ENCODE data around the gene DCXR. TPM values are rescaled to one million over a fixed set of nuclear protein-coding genes. Genes with fewer than 3 reads are reported as not detected.

DCXR gene
- total RNA-seq, 1 experiment from 2014 or later: 135 TPM

- ATAC-seq (no peak), DNase-seq (no peak)
- peak overlapping the region; percentile 93 for H3K4me2 ChIP-seq (ENCODE audit: low read length)
- intact Hi-C loops (cut with micrococcal nuclease): loop anchor here (5.0 kb wide), 1 partner anchor 62 kb away; the partner anchor contains the start of gene FASN
- no peaks in the 10 kb centered on the region for H3K9me3 ChIP-seq (ENCODE audit: low read length)
- H3K36me3 ChIP-seq (ENCODE audit: low read depth, low read length): no peaks in the 10 kb centered on the region
- H3K9ac ChIP-seq (ENCODE audit: low read length): no peak overlapping the region
- ChIA-PET POLR2A (ENCODE audit: unreplicated experiment) (no interaction called here), CTCF (no interaction called here)
- H2AFZ ChIP-seq (ENCODE audit: low read length): no peak overlapping the region
- H3K27ac ChIP-seq (ENCODE audit: low read length): no peak overlapping the region
- peaks cover 8% of the 10 kb centered on the region; the same call in 1 of the 2 replicates for H4K20me1 ChIP-seq (ENCODE audit: low read length)
- peaks cover 17% of the 10 kb centered on the region for H3K79me2 ChIP-seq (ENCODE audit: low read length)
- no TSS peak for BruUV-seq (replicated peaks)
- no peaks in the 10 kb centered on the region for H3F3A ChIP-seq (ENCODE audit: low read length, unreplicated experiment)
- peaks cover 25% of the 10 kb centered on the region for H3K4me1 ChIP-seq (ENCODE audit: insufficient read depth, low read length)
- no peaks in the 10 kb centered on the region for H3K9me2 ChIP-seq (replicated peaks; ENCODE audit: low read length)
- no peaks in the 10 kb centered on the region for H3K27me3 ChIP-seq (ENCODE audit: low read length)
- no peak for TF ChIP-seq EZH2 (IDR thresholded peaks at IDR 0.05; ENCODE audit: low read length, unreplicated experiment)
- TF ChIP-seq EZH2phosphoT487 (IDR thresholded peaks at IDR 0.05; ENCODE audit: borderline replicate concordance, low read length): no peak
- TF ChIP-seq CTCF (conservative IDR thresholded peaks at IDR 0.05; ENCODE audit: low read depth, low read length): no peak
- peak overlapping the region; percentile 28; the same call in 1 of the 2 replicates for H3K4me3 ChIP-seq (ENCODE audit: low read length)
Observed at GRCh38 chr17:82035488-82035887, 2.0 kb downstream of the DCXR start.

GRCh38 chr17:82034371-82035011 lies 3.0 kb downstream of the DCXR start:
- Histone ChIP-seq H3K4me1 (ENCODE audit: insufficient read depth, low read length) (peaks cover 29% of the 10 kb centered on the region), H3K4me2 (ENCODE audit: low read length) (no peak overlapping the region), H3K9me2 (replicated peaks; ENCODE audit: low read length) (no peaks in the 10 kb centered on the region), H3K4me3 (ENCODE audit: low read length) (no peak overlapping the region), H3K9ac (ENCODE audit: low read length) (no peak overlapping the region), H3K79me2 (ENCODE audit: low read length) (peaks cover 17% of the 10 kb centered on the region), H2AFZ (ENCODE audit: low read length) (no peak overlapping the region), H4K20me1 (ENCODE audit: low read length) (peaks cover 8% of the 10 kb centered on the region; the same call in 1 of the 2 replicates), H3K36me3 (ENCODE audit: low read depth, low read length) (no peaks in the 10 kb centered on the region), H3K27me3 (ENCODE audit: low read length) (no peaks in the 10 kb centered on the region), H3F3A (ENCODE audit: low read length, unreplicated experiment) (no peaks in the 10 kb centered on the region), H3K27ac (ENCODE audit: low read length) (no peak overlapping the region), H3K9me3 (ENCODE audit: low read length) (no peaks in the 10 kb centered on the region)
- CTCF ChIA-PET: no interaction called here
- TF ChIP-seq EZH2phosphoT487 (IDR thresholded peaks at IDR 0.05; ENCODE audit: borderline replicate concordance, low read length) (no peak), CTCF (conservative IDR thresholded peaks at IDR 0.05; ENCODE audit: low read depth, low read length) (no peak), EZH2 (IDR thresholded peaks at IDR 0.05; ENCODE audit: low read length, unreplicated experiment) (no peak)
- POLR2A ChIA-PET (ENCODE audit: unreplicated experiment): no interaction called here
- no TSS peak for BruUV-seq (replicated peaks)
- DNase-seq (no peak), ATAC-seq (no peak)
- intact Hi-C loops (cut with micrococcal nuclease): loop anchor here (5.0 kb wide), 1 partner anchor 63 kb away; the partner anchor contains the start of gene FASN

GRCh38 chr17:82033359-82034085 lies 4.0 kb downstream of the DCXR start:
- no peak for DNase-seq
- H3K9ac ChIP-seq (ENCODE audit: low read length): no peak overlapping the region
- H3F3A ChIP-seq (ENCODE audit: low read length, unreplicated experiment): no peaks in the 10 kb centered on the region
- peaks cover 29% of the 10 kb centered on the region for H3K4me1 ChIP-seq (ENCODE audit: insufficient read depth, low read length)
- CTCF ChIA-PET: no interaction called here
- TF ChIP-seq CTCF (conservative IDR thresholded peaks at IDR 0.05; ENCODE audit: low read depth, low read length): no peak
- TF ChIP-seq EZH2 (IDR thresholded peaks at IDR 0.05; ENCODE audit: low read length, unreplicated experiment): no peak
- no peak for TF ChIP-seq EZH2phosphoT487 (IDR thresholded peaks at IDR 0.05; ENCODE audit: borderline replicate concordance, low read length)
- no peak overlapping the region for H2AFZ ChIP-seq (ENCODE audit: low read length)
- H3K79me2 ChIP-seq (ENCODE audit: low read length): peaks cover 17% of the 10 kb centered on the region
- POLR2A ChIA-PET (ENCODE audit: unreplicated experiment): no interaction called here
- no peaks in the 10 kb centered on the region for H3K9me3 ChIP-seq (ENCODE audit: low read length)
- no peak overlapping the region for H3K27ac ChIP-seq (ENCODE audit: low read length)
- no peaks in the 10 kb centered on the region for H3K27me3 ChIP-seq (ENCODE audit: low read length)
- no peak for ATAC-seq
- H3K4me3 ChIP-seq (ENCODE audit: low read length): no peak overlapping the region
- H3K36me3 ChIP-seq (ENCODE audit: low read depth, low read length): no peaks in the 10 kb centered on the region
- intact Hi-C loops (cut with micrococcal nuclease): no loop called here
- no TSS peak for BruUV-seq (replicated peaks)
- no peak overlapping the region for H3K4me2 ChIP-seq (ENCODE audit: low read length)
- peaks cover 8% of the 10 kb centered on the region; the same call in 1 of the 2 replicates for H4K20me1 ChIP-seq (ENCODE audit: low read length)
- H3K9me2 ChIP-seq (replicated peaks; ENCODE audit: low read length): no peaks in the 10 kb centered on the region

Data from PC-3 (cell line).